Astrocyte (in vitro differentiated cells and primary cell): ENCODE data around the gene MTCL3.

Source experiments
- DNase-seq: peaks from one replicate; pipeline ENCODE4 v3.0.0-alpha.2; 2010; ENCODE audit warnings: low read depth
- FAIRE-seq: peaks from 2 replicates; lab custom pipeline; 2011; peaks lifted over from hg19 to GRCh38; lab: Jason Lieb, UNC
- H2AFZ ChIP-seq: 2 replicates; pipeline ENCODE4 v1.6.0; 2012; ENCODE audit warnings: low read depth, low read length, inconsistent platforms
- H3K27ac ChIP-seq: 2 replicates; pipeline ENCODE4 v1.5.1; 2011; ENCODE audit warnings: low read depth, low read length, inconsistent platforms
- H3K27me3 ChIP-seq: 2 replicates; pipeline ENCODE4 v1.6.0; 2011; ENCODE audit warnings: low read length, inconsistent platforms; ENCODE audit not compliant: insufficient read depth
- H3K36me3 ChIP-seq: 2 replicates; pipeline ENCODE4 v1.5.1; 2011; ENCODE audit warnings: low read length, inconsistent platforms; ENCODE audit not compliant: insufficient read depth
- H3K4me1 ChIP-seq: 2 replicates; pipeline ENCODE4 v1.5.1; 2011; ENCODE audit warnings: low read length, inconsistent platforms; ENCODE audit not compliant: insufficient read depth
- H3K4me2 ChIP-seq: 2 replicates; pipeline ENCODE4 v1.6.0; 2012; ENCODE audit warnings: low read length, inconsistent platforms
- H3K4me3 ChIP-seq: 2 replicates; pipeline ENCODE4 v1.5.1; 2011; ENCODE audit warnings: low read depth, mild to moderate bottlenecking, low read length, inconsistent platforms; ENCODE audit not compliant: insufficient read depth
- H3K79me2 ChIP-seq: 2 replicates; pipeline ENCODE4 v1.6.0; 2012; ENCODE audit warnings: mild to moderate bottlenecking, low read length, inconsistent platforms; ENCODE audit not compliant: insufficient read depth
- H3K9ac ChIP-seq: 2 replicates; pipeline ENCODE4 v1.6.0; 2012; ENCODE audit warnings: mild to moderate bottlenecking, low read length, inconsistent platforms
- H3K9me3 ChIP-seq: 2 replicates; pipeline ENCODE4 v1.5.1; 2012; ENCODE audit warnings: low read depth, mild to moderate bottlenecking, low read length, inconsistent platforms; ENCODE audit not compliant: insufficient read depth
- H4K20me1 ChIP-seq: 2 replicates; pipeline ENCODE4 v1.6.0; 2012; ENCODE audit warnings: low read length, inconsistent platforms; ENCODE audit not compliant: insufficient read depth
- H3K27ac Mint-ChIP-seq: one replicate; pipeline ENCODE4 v1.8.0; 2021; ENCODE audit warnings: mild to moderate bottlenecking, mixed read lengths; ENCODE audit not compliant: unreplicated experiment
- H3K27me3 Mint-ChIP-seq: one replicate; pipeline ENCODE4 v1.8.0; 2021; ENCODE audit warnings: low read depth, mixed read lengths; ENCODE audit not compliant: unreplicated experiment
- H3K36me3 Mint-ChIP-seq: one replicate; pipeline ENCODE4 v1.8.0; 2021; ENCODE audit warnings: low read depth, mixed read lengths; ENCODE audit not compliant: unreplicated experiment
- H3K4me1 Mint-ChIP-seq: one replicate; pipeline ENCODE4 v1.8.0; 2021; ENCODE audit warnings: low read depth, mixed read lengths; ENCODE audit not compliant: unreplicated experiment
- H3K4me3 Mint-ChIP-seq: one replicate; pipeline ENCODE4 v1.8.0; 2021; ENCODE audit warnings: mild to moderate bottlenecking, moderate library complexity, mixed read lengths; ENCODE audit not compliant: unreplicated experiment
- H3K9me3 Mint-ChIP-seq: one replicate; pipeline ENCODE4 v1.8.0; 2021; ENCODE audit warnings: mild to moderate bottlenecking, mixed read lengths; ENCODE audit not compliant: unreplicated experiment
- CTCF ChIP-seq: IDR thresholded peaks from 2 replicates; pipeline ENCODE4 v1.5.1; 2011; ENCODE audit warnings: low read depth, mild to moderate bottlenecking, inconsistent platforms, low read length, moderate library complexity; ENCODE audit not compliant: insufficient read depth
- EZH2 ChIP-seq: IDR thresholded peaks from 2 replicates; pipeline ENCODE4 v1.6.1; 2012; ENCODE audit warnings: mild to moderate bottlenecking, low read length, inconsistent platforms; ENCODE audit not compliant: insufficient read depth

Gene MTCL3

GRCh38 chr6:127481111-127481510, 38.0 kb downstream of the MTCL3 start:
- H3K9ac ChIP-seq, result peak overlapping the region; percentile 38
- H3K27me3 ChIP-seq, result no peaks in the 10 kb centered on the region
- H3K4me1 Mint-ChIP-seq, result peaks cover 28% of the 10 kb centered on the region
- H3K4me3 ChIP-seq, result no peak overlapping the region
- no peaks in the 10 kb centered on the region for H3K27me3 Mint-ChIP-seq
- TF ChIP-seq EZH2, result no peak
- TF ChIP-seq CTCF, result no peak
- no peaks in the 10 kb centered on the region for H4K20me1 ChIP-seq
- H3K4me3 Mint-ChIP-seq, result no peak overlapping the region
- FAIRE-seq (no peak), DNase-seq (no peak)
- H3K36me3 ChIP-seq, result peaks cover 18% of the 10 kb centered on the region
- H3K27ac ChIP-seq, result peak overlapping the region; percentile 83
- peaks cover 18% of the 10 kb centered on the region for H3K36me3 Mint-ChIP-seq
- no peaks in the 10 kb centered on the region for H3K9me3 Mint-ChIP-seq
- H3K79me2 ChIP-seq, result no peaks in the 10 kb centered on the region
- peak overlapping the region; percentile 50 for H3K4me2 ChIP-seq
- peaks cover 47% of the 10 kb centered on the region for H3K4me1 ChIP-seq
- no peaks in the 10 kb centered on the region for H3K9me3 ChIP-seq
- no peak overlapping the region for H2AFZ ChIP-seq
- H3K27ac Mint-ChIP-seq, result no peak overlapping the region

GRCh38 chr6:127477658-127478057, 41.5 kb downstream of the MTCL3 start:
- H3K9ac ChIP-seq, result no peak overlapping the region
- Mint-ChIP-seq H3K27me3 (no peaks in the 10 kb centered on the region), H3K4me3 (no peak overlapping the region), H3K36me3 (peaks cover 29% of the 10 kb centered on the region), H3K27ac (peak overlapping the region; percentile 16), H3K4me1 (peaks cover 10% of the 10 kb centered on the region), H3K9me3 (no peaks in the 10 kb centered on the region)
- H3K4me1 ChIP-seq, result peaks cover 21% of the 10 kb centered on the region
- H3K9me3 ChIP-seq, result no peaks in the 10 kb centered on the region
- H3K4me3 ChIP-seq, result no peak overlapping the region
- peaks cover 25% of the 10 kb centered on the region for H3K36me3 ChIP-seq
- DNase-seq (no peak), FAIRE-seq (no peak)
- H2AFZ ChIP-seq, result no peak overlapping the region
- H3K27ac ChIP-seq, result no peak overlapping the region
- TF ChIP-seq CTCF (no peak), EZH2 (no peak)
- H4K20me1 ChIP-seq, result no peaks in the 10 kb centered on the region
- H3K27me3 ChIP-seq, result no peaks in the 10 kb centered on the region
- H3K4me2 ChIP-seq, result no peak overlapping the region
- H3K79me2 ChIP-seq, result no peaks in the 10 kb centered on the region

- no peak overlapping the region for H3K27ac ChIP-seq
- no peak overlapping the region for H3K4me3 Mint-ChIP-seq
- peaks cover 3% of the 10 kb centered on the region for H3K4me1 ChIP-seq
- peaks cover 1% of the 10 kb centered on the region for H3K4me1 Mint-ChIP-seq
- H3K9me3 ChIP-seq, result no peaks in the 10 kb centered on the region
- FAIRE-seq (no peak), DNase-seq (no peak)
- no peak for TF ChIP-seq EZH2
- TF ChIP-seq CTCF, result no peak
- no peaks in the 10 kb centered on the region for H3K27me3 Mint-ChIP-seq
- no peak overlapping the region for H3K9ac ChIP-seq
- H3K27ac Mint-ChIP-seq, result no peak overlapping the region
- H4K20me1 ChIP-seq, result no peaks in the 10 kb centered on the region
- no peak overlapping the region for H3K4me2 ChIP-seq
- H3K4me3 ChIP-seq, result no peak overlapping the region
- H3K79me2 ChIP-seq, result no peaks in the 10 kb centered on the region
- H3K36me3 ChIP-seq, result peaks cover 20% of the 10 kb centered on the region
- no peaks in the 10 kb centered on the region for H3K27me3 ChIP-seq
- no peaks in the 10 kb centered on the region for H3K9me3 Mint-ChIP-seq
- peaks cover 25% of the 10 kb centered on the region for H3K36me3 Mint-ChIP-seq
- no peak overlapping the region for H2AFZ ChIP-seq
Measured at GRCh38 chr6:127475823-127476176, 43.3 kb downstream of the MTCL3 start.
